ENCODE data around the gene PIEZO1. TPM values are rescaled to one million over a fixed set of nuclear protein-coding genes. Genes with fewer than 3 reads are reported as not detected.

The PIEZO1 gene
- polyA plus RNA-seq, 1 of the 3 experiments (the other 2 are of a cell fraction) = 184 TPM

DNA sequence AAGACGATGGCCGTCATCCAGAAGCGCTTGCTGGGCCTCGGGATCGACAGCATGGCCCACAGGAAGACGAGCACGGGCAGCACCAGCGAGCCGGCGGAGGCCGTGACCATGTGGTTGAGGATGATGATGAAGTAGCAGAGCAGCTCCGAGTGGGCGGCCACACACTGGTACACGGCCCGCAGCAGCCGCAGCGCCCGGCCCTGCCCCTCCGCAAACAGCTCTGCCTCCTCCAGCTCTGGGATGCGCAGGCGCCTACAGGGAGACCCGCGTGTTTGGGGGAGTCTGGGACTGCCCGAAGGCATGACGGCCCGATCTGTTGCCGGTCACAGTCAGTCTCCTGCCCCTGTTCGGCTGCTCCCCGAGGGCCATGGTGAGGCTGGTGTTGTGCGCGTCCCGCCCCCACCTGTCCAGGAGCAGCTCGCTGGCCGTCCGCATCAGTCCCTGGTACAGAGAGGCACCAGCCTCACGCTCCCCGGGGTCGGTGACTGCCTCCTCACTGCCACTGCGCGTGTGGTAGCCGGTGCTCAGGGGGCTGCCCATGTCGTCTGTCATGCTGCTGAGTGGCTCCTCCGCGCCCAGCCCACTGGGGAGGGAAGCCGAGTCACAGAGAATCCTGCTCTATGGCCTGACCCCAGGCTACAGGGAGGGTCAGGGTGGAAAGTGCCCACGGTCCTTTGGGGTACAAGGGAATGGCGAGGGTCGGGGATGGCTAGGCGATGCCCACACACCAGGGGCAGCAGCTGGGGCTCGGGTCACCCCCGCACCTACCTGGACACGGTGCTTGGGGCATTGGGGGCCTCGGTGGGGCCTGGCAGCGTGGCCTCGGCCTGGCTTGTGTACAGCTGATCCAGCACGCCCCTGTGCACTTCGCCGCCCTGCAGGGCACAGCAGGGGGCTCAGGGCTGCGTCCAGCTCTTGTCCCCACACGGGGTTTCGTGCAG, 62.9 kb downstream of the PIEZO1 start:
- ChIA-PET CTCF (interaction anchor here (0.5 to 5.0 kb wide), 3 partner anchors 13 to 482 kb away, joined by 3 to 28 read pairs (median 3); no protein-coding TSS in a partner anchor), POLR2A (no interaction called here)
- no peaks in the 10 kb centered on the region for H4K20me1 ChIP-seq (ENCODE audit: insufficient read depth)
- H3K79me2 ChIP-seq (ENCODE audit: insufficient read depth) = no peaks in the 10 kb centered on the region
- 97% methylated on average over 24 of the region's 61 CpGs for WGBS (ENCODE audit: low lambda C conversion rate)
- no peak for DNase-seq
- no peak overlapping the region for H3K9ac ChIP-seq
- no peaks in the 10 kb centered on the region for H3K27me3 ChIP-seq (ENCODE audit: insufficient read depth)
- no peaks in the 10 kb centered on the region for H3K9me2 ChIP-seq
- H3K4me1 ChIP-seq (ENCODE audit: control insufficient read depth in 1 of 2, insufficient read depth in 2 of 2, low read depth in 1 of 2, low read length in 1 of 2) = peaks cover 0 to 22% of the 10 kb centered on the region in 2 experiments; a peak in 1 of 4 replicates
- H3K27ac ChIP-seq (ENCODE audit: low read depth in 2 of 2, low read length in 1 of 2) = no peak overlapping the region
- H3K9me3 ChIP-seq = no peaks in the 10 kb centered on the region
- peaks cover 16 to 66% of the 10 kb centered on the region in 2 experiments for H3K36me3 ChIP-seq (replicated peaks in 1 of 2; ENCODE audit: control insufficient read depth in 1 of 2, insufficient read depth in 2 of 2, low read length in 1 of 2)
- H3K4me2 ChIP-seq = no peak overlapping the region
- H2AFZ ChIP-seq (ENCODE audit: low read depth) = no peak overlapping the region
- no peak for TF ChIP-seq EZH2phosphoT487 (IDR thresholded peaks at IDR 0.05; ENCODE audit: borderline replicate concordance, low read depth)
- no peak for TF ChIP-seq NFIC (IDR thresholded peaks at IDR 0.05; ENCODE audit: borderline replicate concordance)
- TF ChIP-seq, protein P1, sequence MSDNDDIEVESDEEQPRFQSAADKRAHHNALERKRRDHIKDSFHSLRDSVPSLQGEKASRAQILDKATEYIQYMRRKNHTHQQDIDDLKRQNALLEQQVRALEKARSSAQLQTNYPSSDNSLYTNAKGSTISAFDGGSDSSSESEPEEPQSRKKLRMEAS (IDR thresholded peaks at IDR 0.05; ENCODE audit: low read depth) = no peak
- TF ChIP-seq, protein P2, sequence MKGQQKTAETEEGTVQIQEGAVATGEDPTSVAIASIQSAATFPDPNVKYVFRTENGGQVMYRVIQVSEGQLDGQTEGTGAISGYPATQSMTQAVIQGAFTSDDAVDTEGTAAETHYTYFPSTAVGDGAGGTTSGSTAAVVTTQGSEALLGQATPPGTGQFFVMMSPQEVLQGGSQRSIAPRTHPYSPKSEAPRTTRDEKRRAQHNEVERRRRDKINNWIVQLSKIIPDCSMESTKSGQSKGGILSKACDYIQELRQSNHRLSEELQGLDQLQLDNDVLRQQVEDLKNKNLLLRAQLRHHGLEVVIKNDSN (IDR thresholded peaks at IDR 0.05; ENCODE audit: borderline replicate concordance, low read depth) = no peak
- no peak for TF ChIP-seq TAF1 (IDR thresholded peaks at IDR 0.05; ENCODE audit: borderline replicate concordance, low read depth, low read length)
- TF ChIP-seq, protein P3, sequence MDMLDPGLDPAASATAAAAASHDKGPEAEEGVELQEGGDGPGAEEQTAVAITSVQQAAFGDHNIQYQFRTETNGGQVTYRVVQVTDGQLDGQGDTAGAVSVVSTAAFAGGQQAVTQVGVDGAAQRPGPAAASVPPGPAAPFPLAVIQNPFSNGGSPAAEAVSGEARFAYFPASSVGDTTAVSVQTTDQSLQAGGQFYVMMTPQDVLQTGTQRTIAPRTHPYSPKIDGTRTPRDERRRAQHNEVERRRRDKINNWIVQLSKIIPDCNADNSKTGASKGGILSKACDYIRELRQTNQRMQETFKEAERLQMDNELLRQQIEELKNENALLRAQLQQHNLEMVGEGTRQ (IDR thresholded peaks at IDR 0.05; ENCODE audit: borderline replicate concordance, low read depth, low read length) = no peak
- no peak for TF ChIP-seq JUND (IDR thresholded peaks at IDR 0.05)
- H3F3A ChIP-seq (replicated peaks; ENCODE audit: insufficient read depth) = peaks cover 5% of the 10 kb centered on the region
- H3K4me3 ChIP-seq (ENCODE audit: low read depth in 2 of 2, low read length in 1 of 2) = no peak overlapping the region

DNA sequence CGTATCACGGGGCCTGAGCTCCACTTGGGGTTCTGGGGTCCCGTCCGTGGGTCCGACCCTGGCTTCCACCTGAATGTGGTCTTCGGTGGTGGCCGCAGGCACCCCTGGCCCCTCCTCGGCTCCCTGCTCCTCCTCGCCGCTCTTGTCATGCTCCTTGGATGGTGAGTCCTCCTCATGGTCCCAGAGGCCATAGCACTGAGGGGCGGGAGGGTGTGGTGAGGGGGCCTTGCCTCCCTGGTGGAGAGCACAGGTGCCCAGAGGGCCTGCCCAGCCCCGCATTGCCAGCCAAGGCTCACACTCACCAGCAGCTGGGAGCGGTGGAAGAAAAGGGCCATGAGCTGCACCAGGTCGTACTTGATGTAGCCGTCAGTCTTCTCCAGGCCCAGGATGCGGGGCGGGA, 63.8 kb downstream of the PIEZO1 start:
- Histone ChIP-seq H3K4me3 (ENCODE audit: low read depth in 2 of 2, low read length in 1 of 2) (no peak overlapping the region), H3K27me3 (ENCODE audit: insufficient read depth) (no peaks in the 10 kb centered on the region), H3K36me3 (replicated peaks in 1 of 2; ENCODE audit: control insufficient read depth in 1 of 2, insufficient read depth in 2 of 2, low read length in 1 of 2) (peaks cover 22 to 68% of the 10 kb centered on the region in 2 experiments), H3F3A (replicated peaks; ENCODE audit: insufficient read depth) (peaks cover 5% of the 10 kb centered on the region), H4K20me1 (ENCODE audit: insufficient read depth) (no peaks in the 10 kb centered on the region), H3K79me2 (ENCODE audit: insufficient read depth) (no peaks in the 10 kb centered on the region), H3K4me1 (ENCODE audit: control insufficient read depth in 1 of 2, insufficient read depth in 2 of 2, low read depth in 1 of 2, low read length in 1 of 2) (peaks cover 0 to 14% of the 10 kb centered on the region in 2 experiments; a peak in 1 of 4 replicates), H3K27ac (ENCODE audit: low read depth in 2 of 2, low read length in 1 of 2) (no peak overlapping the region), H3K9me3 (no peaks in the 10 kb centered on the region), H3K4me2 (no peak overlapping the region), H3K9ac (no peak overlapping the region), H3K9me2 (no peaks in the 10 kb centered on the region), H2AFZ (ENCODE audit: low read depth) (no peak overlapping the region)
- ChIA-PET CTCF (interaction anchor here (5.0 kb wide), 1 partner anchor 15 kb away, joined by 28 read pairs; no protein-coding TSS in a partner anchor), POLR2A (no interaction called here)
- DNase-seq = no peak
- no peak for TF ChIP-seq TEAD4 (IDR thresholded peaks at IDR 0.05; ENCODE audit: borderline replicate concordance, insufficient read depth)
- TF ChIP-seq RAD21 (IDR thresholded peaks at IDR 0.05; ENCODE audit: low read length) = no peak
- TF ChIP-seq, protein P4, sequence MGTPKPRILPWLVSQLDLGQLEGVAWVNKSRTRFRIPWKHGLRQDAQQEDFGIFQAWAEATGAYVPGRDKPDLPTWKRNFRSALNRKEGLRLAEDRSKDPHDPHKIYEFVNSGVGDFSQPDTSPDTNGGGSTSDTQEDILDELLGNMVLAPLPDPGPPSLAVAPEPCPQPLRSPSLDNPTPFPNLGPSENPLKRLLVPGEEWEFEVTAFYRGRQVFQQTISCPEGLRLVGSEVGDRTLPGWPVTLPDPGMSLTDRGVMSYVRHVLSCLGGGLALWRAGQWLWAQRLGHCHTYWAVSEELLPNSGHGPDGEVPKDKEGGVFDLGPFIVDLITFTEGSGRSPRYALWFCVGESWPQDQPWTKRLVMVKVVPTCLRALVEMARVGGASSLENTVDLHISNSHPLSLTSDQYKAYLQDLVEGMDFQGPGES (IDR thresholded peaks at IDR 0.05; ENCODE audit: low read depth, low read length) = no peak
- TF ChIP-seq ELF1 (IDR thresholded peaks at IDR 0.05) = no peak
- TF ChIP-seq TAF1 (IDR thresholded peaks at IDR 0.05; ENCODE audit: borderline replicate concordance, low read depth, low read length) = no peak
- TF ChIP-seq RFX5 (IDR thresholded peaks at IDR 0.05; ENCODE audit: low read length) = no peak
- TF ChIP-seq SMC3 (IDR thresholded peaks at IDR 0.05; ENCODE audit: low read depth, low read length) = no peak
- TF ChIP-seq EP300 (IDR thresholded peaks at IDR 0.05; ENCODE audit: borderline replicate concordance in 1 of 2, low read depth in 1 of 2, low read length in 1 of 2) = no peak
- no peak for TF ChIP-seq NFIC (IDR thresholded peaks at IDR 0.05; ENCODE audit: borderline replicate concordance)
- TF ChIP-seq TCF12 (IDR thresholded peaks at IDR 0.05) = no peak
- no peak for TF ChIP-seq FOSL2 (IDR thresholded peaks at IDR 0.05; ENCODE audit: borderline replicate concordance, low read depth)
- TF ChIP-seq NRF1 (IDR thresholded peaks at IDR 0.05; ENCODE audit: low read depth, low read length) = no peak
- no peak for TF ChIP-seq YY1 (IDR thresholded peaks at IDR 0.05; ENCODE audit: low read depth)
- TF ChIP-seq FOXM1 (IDR thresholded peaks at IDR 0.05; ENCODE audit: low read depth) = no peak
- TF ChIP-seq MXI1 (IDR thresholded peaks at IDR 0.05; ENCODE audit: low read depth, low read length) = no peak
- TF ChIP-seq RCOR1 (IDR thresholded peaks at IDR 0.05; ENCODE audit: low read length) = no peak
- no peak for TF ChIP-seq FOXJ3 (CRISPR knock-in tag; IDR thresholded peaks at IDR 0.05)
- no peak for TF ChIP-seq CHD2 (IDR thresholded peaks at IDR 0.05; ENCODE audit: low read length, partially characterized antibody)
- WGBS (ENCODE audit: low lambda C conversion rate) = 97% methylated on average over 16 of the region's 17 CpGs

Data from SK-N-SH (cell line).